T-cell (primary cell): ENCODE measurements around the gene CNTRL. TPM values are rescaled to one million over a fixed set of nuclear protein-coding genes. Genes with fewer than 3 reads are reported as not detected.
"Not testable (repeated sequence)": the region's sequence is repeated elsewhere in the genome, so short reads cannot be mapped to it uniquely, and the experiment has no call there.

Experiments used
- ATAC-seq, 4 experiments: fragments of 200-7000 bp in 3 of 4; fragments of 150-1000 bp in 1 of 4; cut with Tn5 transposase; replicated peaks in 1 of 4; 1 replicate in 3 of 4; 2 replicates in 1 of 4; pipeline ENCODE4 v1.10.0; 2021; ENCODE audit warnings: moderate library complexity in 3 of 4, mild to moderate bottlenecking in 2 of 4, moderate number of reproducible peaks in 1 of 4
- CTCF ChIA-PET, 2 donors: fragments of 300-600 bp; sonication (Branson Sonifier 250); formaldehyde crosslinking; loops; one replicate each; lab custom pipeline; 2022; ENCODE audit warnings: antibody characterized with exemption in 2 of 2; lab: Charles Lee
- POLR2A ChIA-PET, 2 donors: fragments of 300-600 bp; sonication (Branson Sonifier 250); formaldehyde crosslinking; loops; one replicate each; lab custom pipeline; 2022; ENCODE audit warnings: antibody characterized with exemption in 2 of 2; lab: Charles Lee
- DNase-seq, 35 experiments: peaks; one replicate each; pipeline versions ENCODE4 v3.0.0 to v3.0.0-alpha.2; 2013 to 2023
- H3K27ac ChIP-seq: one replicate; pipeline ENCODE4 v1.5.1; 2013; ENCODE audit warnings: low read length
- H3K27me3 ChIP-seq, 2 experiments: replicated peaks in 1 of 2; 1 replicate in 1 of 2; 2 replicates in 1 of 2; pipeline versions ENCODE4 v1.6.1 to v1.7.0; 2013; ENCODE audit warnings: low read length in 1 of 2, mixed read lengths in 1 of 2; ENCODE audit not compliant: control insufficient read depth in 2 of 2, insufficient read depth in 2 of 2; ENCODE audit errors: extremely low read depth in 1 of 2
- H3K36me3 ChIP-seq, 2 donors: 1 replicate in 1 of 2; 2 replicates in 1 of 2; pipeline versions ENCODE4 v1.6.1 to v1.7.0; 2013; ENCODE audit warnings: low read length in 1 of 2; ENCODE audit not compliant: control insufficient read depth in 2 of 2, insufficient read depth in 1 of 2; ENCODE audit errors: extremely low read depth in 1 of 2
- H3K4me1 ChIP-seq, 2 experiments: 1 replicate in 1 of 2; 2 replicates in 1 of 2; pipeline versions ENCODE4 v1.6.1 to v1.7.0; 2013; ENCODE audit warnings: low read length in 2 of 2, mixed read lengths in 1 of 2; ENCODE audit not compliant: insufficient read depth in 2 of 2, control insufficient read depth in 1 of 2; ENCODE audit errors: extremely low read depth in 1 of 2
- H3K4me3 ChIP-seq, 2 donors: 1 replicate in 1 of 2; 2 replicates in 1 of 2; pipeline versions ENCODE4 v1.5.1 to v1.7.0; 2013; ENCODE audit warnings: mild to moderate bottlenecking in 2 of 2, low read length in 1 of 2, moderate library complexity in 1 of 2; ENCODE audit not compliant: control insufficient read depth in 1 of 2; ENCODE audit errors: extremely low read depth in 1 of 2
- H3K9me3 ChIP-seq: 2 replicates; pipeline ENCODE4 v1.7.0; 2013
- H3K27ac Mint-ChIP-seq, 2 donors: one replicate each; pipeline ENCODE4 v1.8.0; 2020 to 2021; ENCODE audit warnings: mild to moderate bottlenecking in 2 of 2, mixed read lengths in 2 of 2
- H3K27me3 Mint-ChIP-seq, 2 donors: one replicate each; pipeline ENCODE4 v1.8.0; 2021 to 2022; ENCODE audit warnings: mixed read lengths in 2 of 2
- H3K36me3 Mint-ChIP-seq: one replicate; pipeline ENCODE4 v1.8.0; 2021; ENCODE audit warnings: mixed read lengths
- H3K4me1 Mint-ChIP-seq, 3 donors: one replicate each; pipeline ENCODE4 v1.8.0; 2020 to 2022; ENCODE audit warnings: mixed read lengths in 3 of 3, mild to moderate bottlenecking in 1 of 3
- H3K4me3 Mint-ChIP-seq, 3 donors: one replicate each; pipeline ENCODE4 v1.8.0; 2020 to 2022; ENCODE audit warnings: mild to moderate bottlenecking in 3 of 3, mixed read lengths in 3 of 3, moderate library complexity in 3 of 3
- H3K9me3 Mint-ChIP-seq, 3 donors: one replicate each; pipeline ENCODE4 v1.8.0; 2020 to 2022; ENCODE audit warnings: mixed read lengths in 3 of 3
- WGBS: methylation state at CpG from one replicate; pipeline ENCODE4 v1.1.5; 2013; ENCODE audit warnings: missing lambda C conversion rate; ENCODE audit not compliant: insufficient coverage; 5-methylcytosine and 5-hydroxymethylcytosine counted together
- total RNA-seq, 35 experiments: library from RNA in 6 of 35; stranded (reverse) in 6 of 35; fragments of 120-200 nt in 1 of 35; gene quantifications; one replicate each; pipeline versions ENCODE4 v1.2.1 to v1.2.4 and lab custom pipeline; 2013 to 2026

The CNTRL gene, protein sequence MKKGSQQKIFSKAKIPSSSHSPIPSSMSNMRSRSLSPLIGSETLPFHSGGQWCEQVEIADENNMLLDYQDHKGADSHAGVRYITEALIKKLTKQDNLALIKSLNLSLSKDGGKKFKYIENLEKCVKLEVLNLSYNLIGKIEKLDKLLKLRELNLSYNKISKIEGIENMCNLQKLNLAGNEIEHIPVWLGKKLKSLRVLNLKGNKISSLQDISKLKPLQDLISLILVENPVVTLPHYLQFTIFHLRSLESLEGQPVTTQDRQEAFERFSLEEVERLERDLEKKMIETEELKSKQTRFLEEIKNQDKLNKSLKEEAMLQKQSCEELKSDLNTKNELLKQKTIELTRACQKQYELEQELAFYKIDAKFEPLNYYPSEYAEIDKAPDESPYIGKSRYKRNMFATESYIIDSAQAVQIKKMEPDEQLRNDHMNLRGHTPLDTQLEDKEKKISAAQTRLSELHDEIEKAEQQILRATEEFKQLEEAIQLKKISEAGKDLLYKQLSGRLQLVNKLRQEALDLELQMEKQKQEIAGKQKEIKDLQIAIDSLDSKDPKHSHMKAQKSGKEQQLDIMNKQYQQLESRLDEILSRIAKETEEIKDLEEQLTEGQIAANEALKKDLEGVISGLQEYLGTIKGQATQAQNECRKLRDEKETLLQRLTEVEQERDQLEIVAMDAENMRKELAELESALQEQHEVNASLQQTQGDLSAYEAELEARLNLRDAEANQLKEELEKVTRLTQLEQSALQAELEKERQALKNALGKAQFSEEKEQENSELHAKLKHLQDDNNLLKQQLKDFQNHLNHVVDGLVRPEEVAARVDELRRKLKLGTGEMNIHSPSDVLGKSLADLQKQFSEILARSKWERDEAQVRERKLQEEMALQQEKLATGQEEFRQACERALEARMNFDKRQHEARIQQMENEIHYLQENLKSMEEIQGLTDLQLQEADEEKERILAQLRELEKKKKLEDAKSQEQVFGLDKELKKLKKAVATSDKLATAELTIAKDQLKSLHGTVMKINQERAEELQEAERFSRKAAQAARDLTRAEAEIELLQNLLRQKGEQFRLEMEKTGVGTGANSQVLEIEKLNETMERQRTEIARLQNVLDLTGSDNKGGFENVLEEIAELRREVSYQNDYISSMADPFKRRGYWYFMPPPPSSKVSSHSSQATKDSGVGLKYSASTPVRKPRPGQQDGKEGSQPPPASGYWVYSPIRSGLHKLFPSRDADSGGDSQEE (N-terminal part only)
- total RNA-seq: 100 to 1,000 TPM in 1 of 5 donors, 10 to 100 TPM in 4; 84.6 to 101 (median 93.7) TPM
- total RNA-seq (2013): 97.6 TPM
- total RNA-seq (lab: John Stamatoyannopoulos, UW): 128 to 467 (median 226) reads per million in 29 experiments

DNA sequence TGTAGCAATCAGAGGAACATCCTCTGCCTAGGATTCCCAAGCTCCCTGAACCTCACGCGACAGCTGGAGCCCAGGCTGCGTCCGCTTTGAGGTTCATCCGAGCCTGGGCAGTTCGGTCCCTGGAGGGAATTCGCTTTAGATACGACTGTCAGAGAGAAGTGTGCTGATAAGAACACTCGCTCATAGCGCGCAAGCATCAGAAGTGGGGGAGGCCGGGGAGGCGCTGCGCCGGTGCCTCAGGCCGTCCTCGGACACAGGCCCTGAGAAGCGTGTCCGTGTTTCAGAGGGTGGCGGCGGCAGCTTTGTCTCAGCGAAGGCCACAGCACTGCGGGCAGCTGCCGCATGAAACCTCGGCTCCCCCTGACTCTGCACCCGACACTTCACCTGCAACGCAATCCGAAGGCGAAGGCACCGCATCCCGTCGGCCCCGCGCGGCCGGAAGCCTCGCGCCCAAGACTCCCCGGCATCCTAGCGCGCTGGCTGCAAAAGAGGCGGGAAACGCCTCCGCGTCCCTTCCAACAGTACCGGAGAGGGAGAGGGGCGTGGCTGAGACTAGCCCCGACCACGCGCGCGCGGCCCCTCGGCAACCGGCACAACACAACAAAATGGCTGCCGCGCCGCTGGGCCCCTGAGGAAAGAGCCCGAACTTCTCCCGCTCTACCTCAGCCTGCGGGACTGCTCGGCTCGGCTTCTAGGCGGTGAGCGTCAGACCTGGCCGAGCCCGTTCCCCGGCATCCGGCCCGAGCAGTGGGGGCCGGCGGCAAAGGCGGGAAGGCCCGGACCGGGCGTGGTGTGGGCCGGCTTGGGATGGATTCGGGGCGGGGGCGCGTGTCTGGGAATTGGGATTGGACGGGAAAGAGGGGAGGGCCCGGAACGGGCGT lies at the start of gene CNTRL:
Gene CNTRL (plus strand): TSS at position 586 of the 881 bp plus-strand sequence. CDS start 13,372 bp downstream, outside the sequence.
- ChIA-PET CTCF (interaction anchor here in 1 of 2 donors (0.5 to 0.9 kb wide), 2 partner anchors 15 to 455 kb away, joined by 3 read pairs; no protein-coding TSS in a partner anchor), POLR2A (no interaction called here)
- peak; percentile 63 to 90 (median 78) for DNase-seq
- Histone ChIP-seq H3K4me1 (peaks cover 8 to 21% of the 10 kb centered on the region in 2 experiments), H3K27me3 (no peaks in the 10 kb centered on the region), H3K4me3 (peak within 1 kb of the TSS; percentile 77 to 91), H3K9me3 (no peaks in the 10 kb centered on the region), H3K27ac (peak within 1 kb of the TSS; percentile 80), H3K36me3 (peaks cover 0 to under 1% of the 10 kb centered on the region in 2 donors)
- Mint-ChIP-seq H3K36me3 (no peaks in the 10 kb centered on the region), H3K9me3 (no peaks in the 10 kb centered on the region), H3K4me3 (peak within 1 kb of the TSS; percentile 97 to 100 (median 97)), H3K27ac (peak within 1 kb of the TSS; percentile 88 to 91), H3K27me3 (no peaks in the 10 kb centered on the region), H3K4me1 (peaks cover 48 to 59% (median 54%) of the 10 kb centered on the region in 3 donors)
- peak; percentile 80 to 89 (median 81) for ATAC-seq
- WGBS: under 1% methylated on average over 84 of the region's 85 CpGs

DNA sequence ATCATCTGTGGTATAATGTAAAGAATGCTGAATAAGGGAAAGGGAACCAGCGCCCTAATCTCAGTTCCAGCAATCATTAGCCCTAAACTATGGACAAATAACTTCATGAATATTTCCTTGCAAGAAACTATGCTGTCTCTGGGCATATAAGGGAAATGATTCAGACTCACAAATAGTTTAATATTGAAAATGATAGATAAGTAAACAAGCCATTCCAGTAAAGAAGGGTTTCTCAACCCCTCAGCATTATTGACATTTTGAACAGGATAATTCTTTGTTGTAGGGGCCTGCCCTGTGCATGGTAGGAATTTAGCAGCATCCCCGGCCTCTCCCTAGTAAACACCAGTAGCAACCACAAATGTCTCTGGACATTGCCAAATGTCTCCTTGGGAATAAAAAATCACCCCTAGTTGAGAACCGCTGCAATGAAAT lies 48.5 kb upstream of the CNTRL start:
- no peak overlapping the region for H3K27ac Mint-ChIP-seq
- 75% methylated on average over 1 of the region's 3 CpGs for WGBS
- Histone ChIP-seq H3K4me1 (no peaks in the 10 kb centered on the region), H3K27ac (no peak overlapping the region), H3K36me3 (no peaks in the 10 kb centered on the region), H3K9me3 (no peaks in the 10 kb centered on the region), H3K27me3 (no peaks in the 10 kb centered on the region), H3K4me3 (no peak overlapping the region)
- no peaks in the 10 kb centered on the region for H3K4me1 Mint-ChIP-seq
- ChIA-PET CTCF (no interaction called here), POLR2A (no interaction called here)
- H3K4me3 Mint-ChIP-seq: no peak overlapping the region
- no peaks in the 10 kb centered on the region for H3K9me3 Mint-ChIP-seq
- H3K36me3 Mint-ChIP-seq: peaks cover 8% of the 10 kb centered on the region
- no peaks in the 10 kb centered on the region for H3K27me3 Mint-ChIP-seq
- ATAC-seq: no peak
- DNase-seq: no peak

DNA sequence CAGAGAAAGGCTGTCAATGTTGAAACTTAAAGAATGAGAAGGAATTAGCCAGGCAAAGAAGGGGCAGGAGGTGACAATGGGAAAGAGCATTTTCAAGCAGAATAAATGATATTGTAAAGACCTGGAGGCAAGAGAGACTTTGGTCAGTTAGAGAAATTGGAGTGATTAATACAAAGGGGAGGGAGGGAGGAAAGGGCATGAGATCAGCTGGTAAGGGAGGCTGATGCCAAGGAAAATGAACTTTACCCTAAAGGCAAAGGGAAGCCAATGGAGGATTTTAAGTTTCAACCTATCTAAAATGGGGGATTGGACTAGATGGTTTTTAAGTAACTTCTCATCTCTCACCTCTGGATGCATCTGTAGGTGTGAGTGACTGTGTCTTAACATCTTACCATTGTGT lies 48.0 kb upstream of the CNTRL start:
- Histone ChIP-seq H3K9me3 (no peaks in the 10 kb centered on the region), H3K4me3 (no peak overlapping the region), H3K36me3 (no peaks in the 10 kb centered on the region), H3K27me3 (no peaks in the 10 kb centered on the region), H3K27ac (no peak overlapping the region), H3K4me1 (no peaks in the 10 kb centered on the region)
- Mint-ChIP-seq H3K27me3 (no peaks in the 10 kb centered on the region), H3K27ac (no peak overlapping the region), H3K4me1 (no peaks in the 10 kb centered on the region), H3K36me3 (peaks cover 8% of the 10 kb centered on the region), H3K9me3 (no peaks in the 10 kb centered on the region), H3K4me3 (no peak overlapping the region)
- ATAC-seq (no peak), DNase-seq (no peak)
- ChIA-PET CTCF (no interaction called here), POLR2A (no interaction called here)

DNA sequence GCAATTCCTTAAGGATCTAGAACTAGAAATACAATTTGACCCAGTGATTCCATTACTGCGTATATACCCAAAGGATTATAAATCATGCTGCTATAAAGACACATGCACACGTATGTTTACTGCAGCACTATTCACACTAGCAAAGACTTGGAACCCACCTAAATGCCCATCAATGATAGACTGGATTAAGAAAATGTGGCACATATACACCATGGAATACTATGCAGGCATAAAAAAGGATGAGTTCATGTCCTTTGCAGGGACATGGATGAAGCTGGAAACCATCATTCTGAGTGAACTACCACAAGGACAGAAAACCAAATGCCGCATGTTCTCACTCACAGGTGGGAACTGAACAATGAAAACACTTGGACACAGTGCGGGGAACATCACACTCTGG lies 46.5 kb upstream of the CNTRL start:
- H3K36me3 ChIP-seq, H3K9me3 Mint-ChIP-seq, H3K27me3 Mint-ChIP-seq, DNase-seq, H3K27ac Mint-ChIP-seq, H3K36me3 Mint-ChIP-seq, ATAC-seq, H3K4me1 ChIP-seq, H3K27ac ChIP-seq, H3K27me3 ChIP-seq, H3K9me3 ChIP-seq, H3K4me3 ChIP-seq, POLR2A ChIA-PET, H3K4me1 Mint-ChIP-seq, H3K4me3 Mint-ChIP-seq: not testable (repeated sequence)
- no CpG with 5 or more reads among the region's 4 CpGs for WGBS
- CTCF ChIA-PET: interaction anchor here in 1 of 2 donors (0.6 to 0.9 kb wide), 2 partner anchors 139 to 158 kb away, joined by 3 read pairs; no protein-coding TSS in a partner anchor

DNA sequence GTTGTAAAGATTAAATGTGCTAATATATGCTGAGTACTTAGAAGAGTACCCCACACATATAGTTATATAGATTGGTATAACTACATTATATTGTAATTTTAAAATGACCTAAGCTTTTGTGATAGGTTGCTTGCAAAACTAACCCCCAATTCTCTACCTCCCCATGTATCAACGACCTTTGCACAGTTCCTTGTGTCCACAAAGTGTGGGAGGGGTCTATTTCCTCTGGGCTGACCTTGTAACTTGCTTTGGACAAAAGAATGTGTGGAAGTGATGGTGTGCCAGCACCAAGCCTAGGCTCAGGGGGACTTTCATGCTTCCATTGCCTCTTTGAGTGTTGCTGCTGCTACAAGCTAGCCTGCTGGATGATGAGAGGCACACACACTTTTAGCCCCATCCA lies 45.3 kb upstream of the CNTRL start:
- H3K27me3 ChIP-seq: no peaks in the 10 kb centered on the region
- CTCF ChIA-PET: interaction anchor here in 1 of 2 donors (0.6 kb wide), 1 partner anchor 410 kb away, joined by 3 read pairs; no protein-coding TSS in a partner anchor
- WGBS: no CpG with 5 or more reads among the region's 1 CpG
- no peaks in the 10 kb centered on the region for H3K36me3 ChIP-seq
- Mint-ChIP-seq H3K27ac (no peak overlapping the region), H3K27me3 (no peaks in the 10 kb centered on the region), H3K4me3 (no peak overlapping the region), H3K4me1 (no peaks in the 10 kb centered on the region), H3K9me3 (no peaks in the 10 kb centered on the region), H3K36me3 (peaks cover 11% of the 10 kb centered on the region)
- ATAC-seq (no peak), DNase-seq (no peak)
- no peak overlapping the region for H3K4me3 ChIP-seq
- H3K4me1 ChIP-seq: no peaks in the 10 kb centered on the region
- H3K27ac ChIP-seq: no peak overlapping the region
- H3K9me3 ChIP-seq: no peaks in the 10 kb centered on the region
- POLR2A ChIA-PET: no interaction called here
